B cell (primary cell): Measurements from ENCODE around the gene WDR27. TPM values are rescaled to one million over a fixed set of nuclear protein-coding genes. Genes with fewer than 3 reads are reported as not detected.

ENCODE experiments used
- ATAC-seq: fragments of 200-7000 bp; cut with Tn5 transposase; one replicate; pipeline ENCODE4 v1.10.0; 2021; ENCODE audit warnings: low read depth, mild to moderate bottlenecking, moderate number of reproducible peaks, moderate library complexity
- CTCF ChIA-PET: fragments of 350-600 bp; sonication (Branson Sonifier 250); formaldehyde crosslinking; loops from one replicate; lab custom pipeline; 2021; ENCODE audit warnings: antibody characterized with exemption, inconsistent platforms; lab: Charles Lee
- POLR2A ChIA-PET: fragments of 350-600 bp; sonication (Branson Sonifier 250); formaldehyde crosslinking; loops from one replicate; lab custom pipeline; 2021; ENCODE audit warnings: antibody characterized with exemption; lab: Charles Lee
- DNase-seq: peaks from one replicate; pipeline ENCODE4 v3.0.0; 2013
- H2AFZ ChIP-seq: 2 replicates; pipeline ENCODE4 v1.6.1; 2012; ENCODE audit warnings: mild to moderate bottlenecking, low read depth, low read length; ENCODE audit not compliant: insufficient read depth, poor library complexity, severe bottlenecking
- H3K27ac ChIP-seq, 2 donors: 1 replicate in 1 of 2; 2 replicates in 1 of 2; pipeline ENCODE4 v1.5.1; 2012 to 2013; ENCODE audit warnings: low read length in 2 of 2, mild to moderate bottlenecking in 2 of 2, moderate library complexity in 1 of 2
- H3K27me3 ChIP-seq, 4 experiments: fragments of 200-600 bp in 1 of 4; sonication (generic) in 1 of 4; replicated peaks in 1 of 4; 1 replicate in 2 of 4; 2 replicates in 2 of 4; pipeline versions ENCODE4 v1.6.1 to v1.7.0; 2013 to 2016; ENCODE audit warnings: low read length in 3 of 4, mild to moderate bottlenecking in 2 of 4, mixed read lengths in 1 of 4, moderate library complexity in 1 of 4; ENCODE audit not compliant: insufficient read depth in 4 of 4, control insufficient read depth in 3 of 4; ENCODE audit errors: control extremely low read depth in 1 of 4
- H3K36me3 ChIP-seq, 2 experiments: replicated peaks in 1 of 2; 1 replicate in 1 of 2; 2 replicates in 1 of 2; pipeline versions ENCODE4 v1.6.1 to v1.7.1; 2013; ENCODE audit warnings: low read length in 1 of 2; ENCODE audit not compliant: insufficient read depth in 2 of 2, control insufficient read depth in 1 of 2; ENCODE audit errors: control extremely low read depth in 1 of 2, extremely low read depth in 1 of 2
- H3K4me1 ChIP-seq, 2 donors: fragments of 200-600 bp in 1 of 2; sonication (generic) in 1 of 2; 1 replicate in 1 of 2; 2 replicates in 1 of 2; pipeline versions ENCODE4 v1.5.1 to v1.6.1; 2013 to 2017; ENCODE audit warnings: low read length in 2 of 2; ENCODE audit not compliant: control insufficient read depth in 2 of 2, insufficient read depth in 2 of 2
- H3K4me2 ChIP-seq: replicated peaks from 2 replicates; pipeline ENCODE3; 2012; ENCODE audit warnings: mild to moderate bottlenecking, low read depth, low read length; ENCODE audit not compliant: poor library complexity, severe bottlenecking
- H3K4me3 ChIP-seq, 5 experiments: fragments of 200-600 bp in 1 of 5; sonication (generic) in 1 of 5; 1 replicate in 3 of 5; 2 replicates in 2 of 5; pipeline versions ENCODE4 v1.5.1 to v1.7.0; 2011 to 2016; ENCODE audit warnings: low read length in 4 of 5, mild to moderate bottlenecking in 4 of 5, low read depth in 2 of 5, control low read depth in 1 of 5, moderate library complexity in 1 of 5; ENCODE audit not compliant: insufficient read depth in 1 of 5; ENCODE audit errors: control extremely low read depth in 1 of 5, extremely low read depth in 1 of 5
- H3K79me2 ChIP-seq: fragments of 200-600 bp; sonication (generic); one replicate; pipeline ENCODE4 v1.6.0; 2016; ENCODE audit warnings: low read length; ENCODE audit not compliant: control insufficient read depth, insufficient read depth
- H3K9ac ChIP-seq: fragments of 200-600 bp; sonication (generic); 2 replicates; pipeline ENCODE4 v1.6.1; 2017; ENCODE audit warnings: mild to moderate bottlenecking, low read length, moderate library complexity
- H3K9me3 ChIP-seq, 3 donors: one replicate each; pipeline versions ENCODE4 v1.6.1 to v1.7.1; 2013; ENCODE audit warnings: low read length in 2 of 3; ENCODE audit not compliant: control insufficient read depth in 2 of 3, insufficient read depth in 1 of 3; ENCODE audit errors: control extremely low read depth in 1 of 3
- H4K20me1 ChIP-seq: 2 replicates; pipeline ENCODE4 v1.6.0; 2012; ENCODE audit warnings: mild to moderate bottlenecking, low read length; ENCODE audit not compliant: insufficient read depth, control insufficient read depth, poor library complexity, severe bottlenecking
- H3K27ac Mint-ChIP-seq: one replicate; pipeline ENCODE4 v1.8.0; 2021; ENCODE audit warnings: mixed read lengths
- H3K27me3 Mint-ChIP-seq: one replicate; pipeline ENCODE4 v1.8.0; 2021; ENCODE audit warnings: mixed read lengths
- H3K4me1 Mint-ChIP-seq: one replicate; pipeline ENCODE4 v1.8.0; 2021; ENCODE audit warnings: mixed read lengths
- H3K4me3 Mint-ChIP-seq: one replicate; pipeline ENCODE4 v1.8.0; 2021; ENCODE audit warnings: mixed read lengths
- H3K9me3 Mint-ChIP-seq: one replicate; pipeline ENCODE4 v1.8.0; 2022; ENCODE audit warnings: mixed read lengths; ENCODE audit not compliant: insufficient read depth
- EZH2 ChIP-seq: IDR thresholded peaks from 2 replicates; pipeline ENCODE4 v1.6.1; 2012; ENCODE audit warnings: borderline replicate concordance, low read depth, mild to moderate bottlenecking, moderate library complexity, low read length; ENCODE audit not compliant: insufficient read depth, poor library complexity, severe bottlenecking
- WGBS: methylation state at CpG from one replicate; pipeline ENCODE4 v1.1.5; 2013; ENCODE audit warnings: missing lambda C conversion rate; ENCODE audit not compliant: insufficient coverage; 5-methylcytosine and 5-hydroxymethylcytosine counted together
- intact Hi-C: fragments of 100-400 bp; cut with micrococcal nuclease; formaldehyde crosslinking; loops from one replicate; pipeline ENCODE4 v1.10.0; 2022
- polyA plus RNA-seq: library from polyadenylated mRNA; depleted of rRNA; stranded (reverse); fragments of >200 nt; gene quantifications from 2 replicates; pipeline ENCODE4 v1.2.3, GENCODE V29; 2012
- total RNA-seq, 2 donors: library from RNA; stranded (reverse); fragments of 120-200 nt in 1 of 2; gene quantifications; 1 replicate in 1 of 2; 2 replicates in 1 of 2; pipeline versions ENCODE4 v1.2.3 to v1.2.4, GENCODE V29; 2013 to 2022
- TF ChIP-seq, protein P1 (sequence below): fragments of 200-600 bp; IDR thresholded peaks from one replicate; pipeline ENCODE4 v1.8.0; 2022; ENCODE audit warnings: antibody characterized with exemption, mild to moderate bottlenecking

WDR27 gene
- total and polyA plus RNA-seq, 2 donors (not counting 1 experiment from before 2014, with no cell fraction given): 64.3 to 86.3 TPM

- no peaks in the 10 kb centered on the region for H3K9me3 ChIP-seq
- H3K4me3 Mint-ChIP-seq: no peak overlapping the region
- H2AFZ ChIP-seq: no peak overlapping the region
- no peak overlapping the region for H3K27ac Mint-ChIP-seq
- no peaks in the 10 kb centered on the region for H4K20me1 ChIP-seq
- no peak overlapping the region for H3K4me3 ChIP-seq
- H3K27ac ChIP-seq: no peak overlapping the region
- ChIA-PET POLR2A (no interaction called here), CTCF (no interaction called here)
- no peaks in the 10 kb centered on the region for H3K27me3 Mint-ChIP-seq
- ATAC-seq (no peak), DNase-seq (no peak)
- WGBS: 97% methylated on average over 15 of the region's 19 CpGs
- no peaks in the 10 kb centered on the region for H3K79me2 ChIP-seq
- no peaks in the 10 kb centered on the region for H3K27me3 ChIP-seq
- H3K4me1 Mint-ChIP-seq: no peaks in the 10 kb centered on the region
- H3K36me3 ChIP-seq: peaks cover 0 to 8% of the 10 kb centered on the region in 2 experiments
- intact Hi-C loops: no loop called here
- H3K9me3 Mint-ChIP-seq: no peaks in the 10 kb centered on the region
- no peaks in the 10 kb centered on the region for H3K4me1 ChIP-seq
- H3K9ac ChIP-seq: no peak overlapping the region
- TF ChIP-seq, protein P1, sequence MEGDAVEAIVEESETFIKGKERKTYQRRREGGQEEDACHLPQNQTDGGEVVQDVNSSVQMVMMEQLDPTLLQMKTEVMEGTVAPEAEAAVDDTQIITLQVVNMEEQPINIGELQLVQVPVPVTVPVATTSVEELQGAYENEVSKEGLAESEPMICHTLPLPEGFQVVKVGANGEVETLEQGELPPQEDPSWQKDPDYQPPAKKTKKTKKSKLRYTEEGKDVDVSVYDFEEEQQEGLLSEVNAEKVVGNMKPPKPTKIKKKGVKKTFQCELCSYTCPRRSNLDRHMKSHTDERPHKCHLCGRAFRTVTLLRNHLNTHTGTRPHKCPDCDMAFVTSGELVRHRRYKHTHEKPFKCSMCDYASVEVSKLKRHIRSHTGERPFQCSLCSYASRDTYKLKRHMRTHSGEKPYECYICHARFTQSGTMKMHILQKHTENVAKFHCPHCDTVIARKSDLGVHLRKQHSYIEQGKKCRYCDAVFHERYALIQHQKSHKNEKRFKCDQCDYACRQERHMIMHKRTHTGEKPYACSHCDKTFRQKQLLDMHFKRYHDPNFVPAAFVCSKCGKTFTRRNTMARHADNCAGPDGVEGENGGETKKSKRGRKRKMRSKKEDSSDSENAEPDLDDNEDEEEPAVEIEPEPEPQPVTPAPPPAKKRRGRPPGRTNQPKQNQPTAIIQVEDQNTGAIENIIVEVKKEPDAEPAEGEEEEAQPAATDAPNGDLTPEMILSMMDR: no peak
- no peak for TF ChIP-seq EZH2
- no peak overlapping the region for H3K4me2 ChIP-seq
Measured at GRCh38 chr6:169638915-169639314, 62.9 kb downstream of the WDR27 start.

DNA sequence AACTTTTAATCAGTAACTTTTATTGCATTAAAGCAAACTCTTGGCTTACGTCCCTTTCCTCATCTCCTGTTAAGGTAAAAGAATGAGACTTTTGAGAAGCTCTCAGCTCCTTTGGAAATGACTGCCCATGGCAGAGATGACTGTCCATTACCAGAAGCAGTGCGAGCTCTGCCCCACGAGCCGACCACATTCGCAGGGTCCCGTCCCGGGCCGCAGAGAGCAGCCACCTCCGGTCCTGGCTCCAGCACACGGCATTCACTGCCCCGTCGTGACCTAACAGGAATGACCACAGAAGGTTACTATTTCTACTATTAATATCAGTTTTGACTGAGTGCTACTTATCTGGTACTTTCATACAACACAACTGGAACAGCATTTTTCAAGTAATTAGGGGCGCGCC is 63.4 kb downstream of the WDR27 start:
- no peak overlapping the region for H3K27ac Mint-ChIP-seq
- H4K20me1 ChIP-seq: no peaks in the 10 kb centered on the region
- WGBS: 97% methylated on average over 13 of the region's 14 CpGs
- DNase-seq (no peak), ATAC-seq (no peak)
- H3K9me3 ChIP-seq: no peaks in the 10 kb centered on the region
- no peaks in the 10 kb centered on the region for H3K9me3 Mint-ChIP-seq
- POLR2A ChIA-PET: no interaction called here
- intact Hi-C loops: no loop called here
- H3K27ac ChIP-seq: no peak overlapping the region
- no peaks in the 10 kb centered on the region for H3K4me1 ChIP-seq
- no peak overlapping the region for H3K4me2 ChIP-seq
- H3K27me3 Mint-ChIP-seq: no peaks in the 10 kb centered on the region
- H3K4me3 Mint-ChIP-seq: no peak overlapping the region
- H3K9ac ChIP-seq: no peak overlapping the region
- TF ChIP-seq, protein P1: no peak
- no peak for TF ChIP-seq EZH2
- no peak overlapping the region for H3K4me3 ChIP-seq
- no peaks in the 10 kb centered on the region for H3K4me1 Mint-ChIP-seq
- H3K79me2 ChIP-seq: no peaks in the 10 kb centered on the region
- CTCF ChIA-PET: no interaction called here
- no peak overlapping the region for H2AFZ ChIP-seq
- H3K36me3 ChIP-seq: peaks cover 0 to 10% of the 10 kb centered on the region in 2 experiments
- H3K27me3 ChIP-seq: no peaks in the 10 kb centered on the region
